Stimulated activated naive B cell treated with anti-CD40 and anti-IgM and Interleukin-4, amounts not matched to agents 10 μg/mL and 1 μg/mL and 100 μg/mL, for 72 hours (primary cell): ENCODE results near the gene NAA50.
A peak's percentile ranks its signal among the peaks of the same experiment; 100 is the strongest.

ENCODE experiments used
- ATAC-seq, 2 donors: fragments of 150-1000 bp; cut with Tn5 transposase; replicated peaks; 2 replicates each; pipeline ENCODE4 v1.10.0; 2021; ENCODE audit warnings: moderate library complexity in 1 of 2
- DNase-seq: peaks from one replicate; pipeline ENCODE4 v3.0.0; 2021
- H3K27ac Mint-ChIP-seq: one replicate; pipeline ENCODE4 v1.8.0; 2022; ENCODE audit warnings: mild to moderate bottlenecking, mixed read lengths
- H3K27me3 Mint-ChIP-seq, 2 donors: one replicate each; pipeline ENCODE4 v1.8.0; 2022; ENCODE audit warnings: mixed read lengths in 2 of 2
- H3K36me3 Mint-ChIP-seq, 2 donors: one replicate each; pipeline ENCODE4 v1.8.0; 2022; ENCODE audit warnings: mixed read lengths in 2 of 2, mild to moderate bottlenecking in 1 of 2
- H3K4me1 Mint-ChIP-seq, 2 donors: one replicate each; pipeline ENCODE4 v1.8.0; 2022; ENCODE audit warnings: mixed read lengths in 2 of 2, mild to moderate bottlenecking in 1 of 2
- H3K4me3 Mint-ChIP-seq, 2 donors: one replicate each; pipeline ENCODE4 v1.8.0; 2022; ENCODE audit warnings: mild to moderate bottlenecking in 2 of 2, mixed read lengths in 2 of 2, moderate library complexity in 1 of 2
- H3K9me3 Mint-ChIP-seq, 2 donors: one replicate each; pipeline ENCODE4 v1.8.0; 2022; ENCODE audit warnings: mixed read lengths in 2 of 2, mild to moderate bottlenecking in 1 of 2

NAA50 gene

DNA sequence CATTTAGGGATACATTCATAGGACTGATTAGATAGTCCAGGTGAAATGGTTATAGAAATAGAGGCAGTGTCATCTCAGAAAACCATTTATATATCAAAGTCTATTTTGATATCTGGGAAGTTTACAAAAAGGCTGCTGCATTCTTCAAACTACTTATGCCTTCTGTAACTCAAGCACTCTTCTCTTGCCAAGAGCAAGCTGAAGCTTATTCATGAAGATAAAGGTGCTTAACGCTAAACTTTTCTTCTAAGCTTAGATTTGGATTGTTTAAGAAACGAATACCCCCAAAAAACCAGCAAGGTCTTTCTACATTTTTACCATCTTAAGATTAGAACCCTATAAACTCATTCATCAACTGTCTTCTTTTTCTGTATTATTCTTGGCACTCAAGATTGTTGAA lies 26.3 kb downstream of the NAA50 start:
- H3K4me1 Mint-ChIP-seq, result peaks cover 2 to 6% of the 10 kb centered on the region in 2 donors
- no peak for ATAC-seq
- H3K27me3 Mint-ChIP-seq, result no peaks in the 10 kb centered on the region
- H3K4me3 Mint-ChIP-seq, result no peak overlapping the region
- H3K36me3 Mint-ChIP-seq, result peaks cover 24 to 45% of the 10 kb centered on the region in 2 donors
- no peak for DNase-seq
- no peak overlapping the region for H3K27ac Mint-ChIP-seq
- H3K9me3 Mint-ChIP-seq, result no peaks in the 10 kb centered on the region

GRCh38 chr3:113719294-113719693 lies 26.8 kb downstream of the NAA50 start:
- DNase-seq, result no peak
- no peak for ATAC-seq
- Mint-ChIP-seq H3K27ac (no peak overlapping the region), H3K9me3 (no peaks in the 10 kb centered on the region), H3K4me1 (peaks cover 0 to 5% of the 10 kb centered on the region in 2 donors), H3K4me3 (no peak overlapping the region), H3K27me3 (no peaks in the 10 kb centered on the region), H3K36me3 (peaks cover 25 to 47% of the 10 kb centered on the region in 2 donors)

DNA sequence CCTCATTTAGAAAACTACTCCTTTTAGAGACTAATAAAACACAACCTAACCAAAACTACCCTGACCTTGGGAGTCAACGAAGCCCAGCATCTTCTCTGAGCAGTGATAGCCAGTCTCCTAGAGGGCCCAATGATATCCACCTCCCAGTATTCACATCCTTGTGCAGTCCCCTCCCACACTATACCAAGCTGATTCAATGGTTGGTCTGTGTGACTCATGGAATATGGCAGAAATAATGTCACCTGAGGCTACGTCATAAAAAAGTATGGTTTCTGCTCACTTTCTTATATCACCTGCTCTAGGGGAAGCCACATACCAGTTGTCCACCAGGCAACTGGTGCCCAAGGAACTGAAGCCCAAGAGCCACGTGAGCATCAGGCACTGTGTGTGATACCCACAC lies 28.2 kb downstream of the NAA50 start:
- Mint-ChIP-seq H3K4me3 (no peak overlapping the region), H3K27me3 (no peaks in the 10 kb centered on the region), H3K27ac (no peak overlapping the region), H3K36me3 (peaks cover 22 to 44% of the 10 kb centered on the region in 2 donors), H3K9me3 (no peaks in the 10 kb centered on the region), H3K4me1 (peaks cover 0 to 5% of the 10 kb centered on the region in 2 donors)
- ATAC-seq, result peak in 1 of 2 donors; percentile 29
- DNase-seq, result no peak

- no peak overlapping the region for H3K4me3 Mint-ChIP-seq
- H3K9me3 Mint-ChIP-seq, result no peaks in the 10 kb centered on the region
- H3K27ac Mint-ChIP-seq, result no peak overlapping the region
- no peak for ATAC-seq
- H3K27me3 Mint-ChIP-seq, result no peaks in the 10 kb centered on the region
- H3K36me3 Mint-ChIP-seq, result peaks cover 22 to 42% of the 10 kb centered on the region in 2 donors
- H3K4me1 Mint-ChIP-seq, result peaks cover 4 to 5% of the 10 kb centered on the region in 2 donors
- no peak for DNase-seq
Observed at GRCh38 chr3:113717308-113717707, 28.7 kb downstream of the NAA50 start.

DNA sequence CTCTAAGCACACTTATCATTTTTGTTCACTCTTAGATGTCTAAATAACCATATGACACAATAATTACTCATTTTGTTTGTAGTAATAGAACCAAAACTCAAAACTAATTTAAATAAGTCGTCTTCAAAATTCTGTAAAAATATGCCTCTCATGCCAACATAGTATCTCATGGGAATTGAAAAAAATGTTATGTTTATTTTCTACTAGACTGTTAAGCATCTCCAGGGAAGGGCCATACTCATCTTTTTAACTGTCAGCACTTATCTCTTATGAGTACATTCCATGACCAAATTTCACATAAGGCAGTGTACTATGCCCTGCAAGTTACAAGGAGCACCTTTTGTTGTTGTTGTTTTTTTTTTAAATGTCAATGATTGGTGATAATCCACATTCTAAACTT lies 31.3 kb downstream of the NAA50 start:
- H3K27me3 Mint-ChIP-seq, result no peaks in the 10 kb centered on the region
- peaks cover 5% of the 10 kb centered on the region in 2 donors for H3K4me1 Mint-ChIP-seq
- no peak for ATAC-seq

GRCh38 chr3:113712129-113712528 lies 33.9 kb downstream of the NAA50 start:
- no peak for DNase-seq
- no peak for ATAC-seq
- peaks cover 0 to 5% of the 10 kb centered on the region in 2 donors for H3K4me1 Mint-ChIP-seq
- H3K9me3 Mint-ChIP-seq, result peaks cover 0 to 3% of the 10 kb centered on the region in 2 donors
- H3K27me3 Mint-ChIP-seq, result no peaks in the 10 kb centered on the region
- peaks cover 12 to 20% of the 10 kb centered on the region in 2 donors for H3K36me3 Mint-ChIP-seq
- no peak overlapping the region for H3K27ac Mint-ChIP-seq
- H3K4me3 Mint-ChIP-seq, result no peak overlapping the region

More for the DNA sequence above, 31.3 kb downstream of the NAA50 start:
- H3K9me3 Mint-ChIP-seq, result no peaks in the 10 kb centered on the region
- DNase-seq, result no peak
- H3K36me3 Mint-ChIP-seq, result peaks cover 15 to 28% of the 10 kb centered on the region in 2 donors
- H3K4me3 Mint-ChIP-seq, result no peak overlapping the region
- H3K27ac Mint-ChIP-seq, result no peak overlapping the region

DNA sequence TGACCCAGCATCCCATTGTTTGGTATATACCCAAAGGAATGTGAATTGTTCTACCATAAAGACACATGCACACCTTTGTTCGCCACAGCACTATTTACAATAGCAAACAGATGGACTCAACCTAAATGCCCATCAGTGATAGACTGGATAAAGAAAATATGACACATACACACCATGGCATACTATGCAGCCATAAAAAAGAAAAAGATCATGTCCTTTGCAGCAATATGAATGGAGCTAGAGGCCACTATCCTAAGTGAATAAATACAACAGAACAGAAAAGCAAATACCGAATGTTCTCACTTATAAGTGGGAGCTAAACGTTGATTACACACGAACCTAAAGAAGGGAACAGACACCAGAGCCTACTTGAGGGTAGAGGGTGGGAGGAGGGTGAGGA lies 38.2 kb downstream of the NAA50 start:
- H3K27ac Mint-ChIP-seq, result no peak overlapping the region
- H3K4me1 Mint-ChIP-seq, result peaks cover 0 to 5% of the 10 kb centered on the region in 2 donors
- peaks cover 0 to 3% of the 10 kb centered on the region in 2 donors for H3K36me3 Mint-ChIP-seq
- DNase-seq, result no peak
- H3K27me3 Mint-ChIP-seq, result no peaks in the 10 kb centered on the region
- peaks cover 0 to 3% of the 10 kb centered on the region in 2 donors for H3K9me3 Mint-ChIP-seq
- H3K4me3 Mint-ChIP-seq, result no peak overlapping the region
- ATAC-seq, result no peak

GRCh38 chr3:113698956-113699355 lies 47.1 kb downstream of the NAA50 start:
- DNase-seq (no peak), ATAC-seq (no peak)
- H3K4me1 Mint-ChIP-seq, result peaks cover 13 to 15% of the 10 kb centered on the region in 2 donors
- H3K4me3 Mint-ChIP-seq, result peak overlapping the region in 1 of 2 donors; percentile 80
- H3K27ac Mint-ChIP-seq, result peak overlapping the region; percentile 79
- H3K36me3 Mint-ChIP-seq, result no peaks in the 10 kb centered on the region
- H3K27me3 Mint-ChIP-seq, result no peaks in the 10 kb centered on the region
- H3K9me3 Mint-ChIP-seq, result no peaks in the 10 kb centered on the region

DNA sequence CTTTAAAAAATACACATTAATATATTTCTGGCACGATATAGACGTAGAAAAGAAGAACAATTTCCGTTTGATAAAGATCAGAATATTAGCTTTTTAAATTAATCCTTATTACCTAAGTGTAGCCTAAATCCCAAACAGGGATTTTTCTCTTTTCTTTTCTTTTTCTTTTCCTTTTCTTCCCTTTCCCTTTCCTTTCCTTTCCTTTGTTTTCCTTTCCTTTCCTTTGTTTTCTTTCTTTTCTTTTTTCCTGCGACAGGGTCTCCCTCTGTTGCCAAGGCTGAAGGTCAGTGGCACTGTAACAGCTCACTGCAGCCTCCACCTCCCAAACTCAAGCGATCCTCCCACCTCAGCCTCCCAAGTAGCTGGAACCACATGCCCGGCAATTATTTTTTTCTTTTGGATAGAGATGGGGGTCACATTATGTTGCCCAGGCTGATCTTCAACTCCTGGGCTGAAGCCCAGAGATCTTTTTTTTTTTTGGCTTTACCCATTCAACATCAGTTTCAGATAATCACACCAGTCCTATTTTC lies 47.8 kb downstream of the NAA50 start:
- Mint-ChIP-seq H3K36me3 (peaks cover 0 to 4% of the 10 kb centered on the region in 2 donors), H3K27me3 (no peaks in the 10 kb centered on the region), H3K9me3 (no peaks in the 10 kb centered on the region), H3K4me1 (peaks cover 19 to 22% of the 10 kb centered on the region in 2 donors), H3K27ac (peak overlapping the region; percentile 20), H3K4me3 (peak overlapping the region in 1 of 2 donors; percentile 80)
- no peak for DNase-seq
- ATAC-seq, result no peak

- no peak for DNase-seq
- Mint-ChIP-seq H3K36me3 (peaks cover 0 to 4% of the 10 kb centered on the region in 2 donors), H3K27me3 (no peaks in the 10 kb centered on the region), H3K4me3 (no peak overlapping the region), H3K27ac (no peak overlapping the region), H3K9me3 (no peaks in the 10 kb centered on the region), H3K4me1 (peaks cover 22 to 24% of the 10 kb centered on the region in 2 donors)
- ATAC-seq, result no peak
Observed at GRCh38 chr3:113697500-113698090, 48.5 kb downstream of the NAA50 start.

DNA sequence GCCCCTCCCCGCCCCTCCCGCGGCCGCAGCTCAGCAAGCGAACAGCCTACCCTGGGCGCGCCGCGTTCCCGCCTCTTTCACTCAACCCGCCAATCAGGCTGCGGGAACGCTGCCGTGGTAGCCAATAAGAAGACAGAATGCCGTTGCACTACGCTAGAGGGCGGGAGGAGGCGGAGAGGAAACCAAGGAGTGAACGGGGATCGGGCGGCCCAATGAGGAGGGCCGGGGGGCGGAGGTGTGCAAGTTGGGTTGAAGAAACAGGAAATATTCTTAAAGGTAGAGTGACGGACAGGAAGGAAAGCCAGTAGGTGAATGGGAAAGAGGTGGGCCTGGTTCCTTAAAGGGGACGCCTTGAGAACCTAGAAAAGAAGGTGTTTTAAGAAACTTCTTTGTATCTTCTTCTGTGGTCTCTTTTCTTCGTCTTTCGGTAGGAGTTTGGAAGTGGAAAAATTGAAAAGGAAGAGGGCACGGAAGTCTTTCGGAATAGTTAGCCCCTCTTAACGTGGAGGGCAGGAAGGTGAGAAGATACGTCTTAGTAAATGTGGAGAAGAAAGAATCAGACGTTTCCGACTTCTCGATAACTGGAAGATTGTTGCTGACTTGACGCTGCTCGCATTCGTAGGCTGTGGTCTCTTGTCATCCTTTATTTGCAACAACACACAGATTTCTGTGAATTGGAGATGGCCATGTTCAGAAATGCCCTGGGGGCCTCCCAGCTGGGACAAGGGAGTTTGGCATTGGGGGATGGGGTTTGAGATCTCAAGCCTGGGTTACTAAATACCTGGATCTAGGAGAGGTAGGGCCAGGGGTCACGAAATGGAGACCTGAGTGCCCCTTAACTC lies 49.2 kb downstream of the NAA50 start:
- Mint-ChIP-seq H3K36me3 (peaks cover 0 to 4% of the 10 kb centered on the region in 2 donors), H3K4me1 (peaks cover 22 to 24% of the 10 kb centered on the region in 2 donors), H3K27me3 (no peaks in the 10 kb centered on the region), H3K27ac (no peak overlapping the region), H3K9me3 (no peaks in the 10 kb centered on the region), H3K4me3 (no peak overlapping the region)
- peak; percentile 100 for DNase-seq
- peak; percentile 88 for ATAC-seq

GRCh38 chr3:113695786-113696645 lies 50.0 kb downstream of the NAA50 start, which contains the start of gene USF3:
USF3 (minus strand) TSS chr3:113696642; CDS start chr3:113674878, 21,764 bp downstream.
- DNase-seq (peak; percentile 74), ATAC-seq (peak; percentile 75 to 78)
- H3K9me3 Mint-ChIP-seq, result no peaks in the 10 kb centered on the region
- H3K27ac Mint-ChIP-seq, result peak within 1 kb of the TSS; percentile 99
- peaks cover 22 to 24% of the 10 kb centered on the region in 2 donors for H3K4me1 Mint-ChIP-seq
- no peaks in the 10 kb centered on the region for H3K27me3 Mint-ChIP-seq
- peak within 1 kb of the TSS in 1 of 2 donors; percentile 99 for H3K4me3 Mint-ChIP-seq
- peaks cover 0 to 4% of the 10 kb centered on the region in 2 donors for H3K36me3 Mint-ChIP-seq

DNA sequence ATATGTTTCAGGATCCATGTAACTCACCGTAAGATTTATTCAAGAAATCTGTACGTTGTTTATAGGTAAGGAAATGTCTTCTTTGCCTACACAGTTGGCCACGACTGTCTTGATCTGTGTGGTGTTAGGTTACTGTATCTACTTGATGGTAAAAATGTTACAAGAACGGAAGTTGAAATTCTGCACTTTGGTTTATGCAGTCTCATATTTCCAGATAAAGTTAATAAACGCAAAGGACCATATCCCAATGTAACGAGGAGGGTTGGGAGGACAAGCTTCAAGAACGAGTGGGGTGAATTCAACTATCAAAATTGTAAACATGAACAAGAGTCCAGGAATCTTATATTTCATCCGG lies 50.6 kb downstream of the NAA50 start:
- no peak for DNase-seq
- peak overlapping the region in 1 of 2 donors; percentile 99 for H3K4me3 Mint-ChIP-seq
- H3K27ac Mint-ChIP-seq, result peak overlapping the region; percentile 99
- no peaks in the 10 kb centered on the region for H3K9me3 Mint-ChIP-seq
- peaks cover 0 to 4% of the 10 kb centered on the region in 2 donors for H3K36me3 Mint-ChIP-seq
- no peak for ATAC-seq
- H3K27me3 Mint-ChIP-seq, result no peaks in the 10 kb centered on the region
- H3K4me1 Mint-ChIP-seq, result peaks cover 22 to 24% of the 10 kb centered on the region in 2 donors

GRCh38 chr3:113690482-113690881 lies 55.6 kb downstream of the NAA50 start:
- Mint-ChIP-seq H3K4me1 (peaks cover 24 to 32% of the 10 kb centered on the region in 2 donors), H3K4me3 (no peak overlapping the region)

More at GRCh38 chr3:113690482-113690881, 55.6 kb downstream of the NAA50 start:
- H3K36me3 Mint-ChIP-seq, result peaks cover 7 to 16% of the 10 kb centered on the region in 2 donors
- ATAC-seq, result no peak
- DNase-seq, result no peak
- H3K27me3 Mint-ChIP-seq, result no peaks in the 10 kb centered on the region
- peaks cover 0 to 2% of the 10 kb centered on the region in 2 donors for H3K9me3 Mint-ChIP-seq
- no peak overlapping the region for H3K27ac Mint-ChIP-seq
